Bronchial epithelial cell (primary cell): ENCODE data around the gene MDH1. TPM values are rescaled to one million over a fixed set of nuclear protein-coding genes. Genes with fewer than 3 reads are reported as not detected.

Source experiments
- DNase-seq: peaks from one replicate; pipeline ENCODE4 v3.0.0-alpha.2; 2010; ENCODE audit warnings: low read depth
- FAIRE-seq: peaks from 2 replicates; lab custom pipeline; 2011; peaks lifted over from hg19 to GRCh38; lab: Jason Lieb, UNC
- H3K27me3 ChIP-seq: 2 replicates; pipeline ENCODE4 v1.5.1; 2011; ENCODE audit warnings: low read length; ENCODE audit not compliant: control insufficient read depth, insufficient read depth
- H3K36me3 ChIP-seq: 2 replicates; pipeline ENCODE4 v1.5.1; 2011; ENCODE audit warnings: low read length; ENCODE audit not compliant: control insufficient read depth, insufficient read depth
- H3K4me3 ChIP-seq: 2 replicates; pipeline ENCODE4 v1.5.1; 2011; ENCODE audit warnings: mild to moderate bottlenecking, low read depth, low read length, control low read depth
- total RNA-seq: library from RNA; depleted of rRNA; stranded (reverse); fragments of >200 nt; gene quantifications from 2 replicates; pipeline ENCODE4 v1.2.1, GENCODE V29; 2014
- TF ChIP-seq, protein P1 (sequence below): IDR thresholded peaks from 2 replicates; pipeline ENCODE4 v1.5.1; 2011; ENCODE audit warnings: mild to moderate bottlenecking, moderate library complexity, low read length, control low read depth, inconsistent platforms; ENCODE audit not compliant: insufficient read depth, severe bottlenecking

The MDH1 gene
- total RNA-seq, 1 donor from 2014 or later = 118 TPM

DNA sequence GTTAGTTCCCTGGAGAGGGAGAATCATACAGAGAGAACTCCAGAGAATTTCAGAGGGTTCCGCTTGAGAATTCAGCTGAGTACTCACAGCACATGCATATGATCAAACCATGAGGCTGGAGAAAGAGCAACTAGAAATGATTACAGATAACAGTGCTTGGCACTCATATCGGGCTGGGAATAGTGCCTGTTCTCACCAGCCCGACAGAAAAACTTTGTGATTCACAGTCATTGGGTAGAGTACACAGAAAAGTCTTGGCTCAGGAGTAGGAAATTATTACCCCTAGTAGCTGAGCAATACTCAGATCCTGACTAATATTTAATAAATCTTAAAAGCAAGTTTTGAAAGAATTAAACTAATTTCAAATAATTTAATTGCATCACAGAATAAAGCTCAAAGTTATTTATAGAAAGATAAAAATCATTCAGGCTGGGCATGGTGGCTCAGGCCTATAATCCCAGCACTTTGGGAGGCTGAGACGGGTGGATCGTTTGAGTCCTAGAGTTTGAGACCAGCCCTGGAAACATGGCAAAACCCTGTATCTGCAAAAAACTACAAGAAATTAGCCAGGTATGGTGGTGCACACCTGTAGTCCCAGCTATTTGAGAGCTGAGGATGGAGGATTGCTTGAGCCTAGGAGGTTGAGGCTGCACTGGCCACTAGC is 7.3 kb upstream of the MDH1 start:
- no peaks in the 10 kb centered on the region for H3K27me3 ChIP-seq
- no peak overlapping the region for H3K4me3 ChIP-seq
- TF ChIP-seq, protein P1, sequence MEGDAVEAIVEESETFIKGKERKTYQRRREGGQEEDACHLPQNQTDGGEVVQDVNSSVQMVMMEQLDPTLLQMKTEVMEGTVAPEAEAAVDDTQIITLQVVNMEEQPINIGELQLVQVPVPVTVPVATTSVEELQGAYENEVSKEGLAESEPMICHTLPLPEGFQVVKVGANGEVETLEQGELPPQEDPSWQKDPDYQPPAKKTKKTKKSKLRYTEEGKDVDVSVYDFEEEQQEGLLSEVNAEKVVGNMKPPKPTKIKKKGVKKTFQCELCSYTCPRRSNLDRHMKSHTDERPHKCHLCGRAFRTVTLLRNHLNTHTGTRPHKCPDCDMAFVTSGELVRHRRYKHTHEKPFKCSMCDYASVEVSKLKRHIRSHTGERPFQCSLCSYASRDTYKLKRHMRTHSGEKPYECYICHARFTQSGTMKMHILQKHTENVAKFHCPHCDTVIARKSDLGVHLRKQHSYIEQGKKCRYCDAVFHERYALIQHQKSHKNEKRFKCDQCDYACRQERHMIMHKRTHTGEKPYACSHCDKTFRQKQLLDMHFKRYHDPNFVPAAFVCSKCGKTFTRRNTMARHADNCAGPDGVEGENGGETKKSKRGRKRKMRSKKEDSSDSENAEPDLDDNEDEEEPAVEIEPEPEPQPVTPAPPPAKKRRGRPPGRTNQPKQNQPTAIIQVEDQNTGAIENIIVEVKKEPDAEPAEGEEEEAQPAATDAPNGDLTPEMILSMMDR = no peak
- H3K36me3 ChIP-seq = no peaks in the 10 kb centered on the region
- FAIRE-seq (no peak), DNase-seq (no peak)

- H3K4me3 ChIP-seq = no peak overlapping the region
- no peaks in the 10 kb centered on the region for H3K36me3 ChIP-seq
- TF ChIP-seq, protein P1 = no peak
- H3K27me3 ChIP-seq = no peaks in the 10 kb centered on the region
- DNase-seq = no peak
- FAIRE-seq = no peak
These were observed 5.9 kb upstream of the MDH1 start for GRCh38 chr2:63582873-63583272.

DNA sequence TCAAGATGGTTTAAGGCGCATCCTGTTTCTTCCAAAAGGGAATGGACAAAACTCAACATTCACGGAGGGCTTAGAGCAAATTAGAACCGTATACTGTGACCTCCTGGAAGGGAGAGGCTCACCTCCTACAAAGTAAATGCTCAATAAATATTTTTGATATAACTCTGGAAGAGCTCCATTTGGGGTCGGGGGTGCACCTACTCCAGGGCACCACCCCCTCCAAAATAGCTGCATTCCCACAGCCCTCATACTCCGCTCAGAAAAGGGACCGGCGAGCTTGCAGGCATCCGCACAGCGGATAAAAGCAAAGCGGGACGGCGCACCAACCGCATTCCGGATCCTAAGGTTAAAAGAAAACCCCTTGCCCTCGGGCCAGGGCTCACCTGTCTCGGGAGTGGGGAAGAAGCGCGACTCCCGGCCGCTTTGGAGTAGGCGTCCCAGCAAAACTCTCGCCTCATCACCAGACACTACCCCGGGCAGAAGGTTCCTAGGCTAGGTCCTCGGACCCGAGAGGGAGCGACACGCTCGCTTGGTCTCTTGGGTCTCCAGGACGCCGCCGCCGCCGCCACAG is 864 bp upstream of the MDH1 start:
- DNase-seq = no peak
- no peak for FAIRE-seq
- TF ChIP-seq, protein P1 = no peak
- H3K4me3 ChIP-seq = peak overlapping the region; percentile 65
- H3K27me3 ChIP-seq = no peaks in the 10 kb centered on the region
- H3K36me3 ChIP-seq = no peaks in the 10 kb centered on the region

GRCh38 chr2:63589148-63589958 is 590 bp downstream of the MDH1 start:
- TF ChIP-seq, protein P1 = no peak
- Histone ChIP-seq H3K36me3 (no peaks in the 10 kb centered on the region), H3K4me3 (peak overlapping the region; percentile 65), H3K27me3 (no peaks in the 10 kb centered on the region)
- FAIRE-seq = no peak
- DNase-seq = peak; percentile 10

DNA sequence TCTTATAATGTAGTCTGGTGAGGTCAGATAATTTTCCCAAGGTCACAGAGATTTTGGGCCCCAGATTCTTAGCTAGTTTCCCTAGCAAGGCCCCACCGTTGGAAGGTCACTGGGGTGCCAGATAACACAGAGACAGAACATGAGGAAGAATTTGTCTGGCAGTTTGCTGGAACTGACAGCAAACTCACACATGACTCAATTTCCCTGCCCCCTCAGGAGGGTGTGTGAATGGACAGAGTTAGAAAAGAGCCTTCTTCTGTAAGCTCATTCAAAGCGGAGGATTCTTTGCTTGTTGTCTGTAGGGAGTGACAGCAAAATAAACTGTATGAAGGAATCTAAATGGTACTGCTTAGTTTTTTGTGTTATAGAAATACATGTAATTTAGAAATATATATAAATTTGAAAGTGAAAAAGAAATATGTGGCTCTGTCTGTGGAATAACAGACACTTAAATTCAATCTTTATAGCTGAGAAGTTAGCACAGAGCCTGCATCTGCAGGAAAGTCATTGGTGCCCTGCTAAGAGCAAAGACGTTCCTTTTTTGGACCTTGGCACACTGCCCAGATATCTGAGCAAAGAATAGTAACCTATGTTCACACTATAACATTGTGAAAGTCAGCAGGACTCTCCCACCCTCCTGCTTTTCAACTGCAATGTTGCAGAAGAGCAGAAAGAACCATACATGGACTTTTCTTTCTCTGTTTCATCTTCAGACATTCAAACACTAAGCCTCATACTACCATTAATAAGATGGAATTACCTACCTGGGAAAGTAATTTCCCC is 2.1 kb downstream of the MDH1 start:
- TF ChIP-seq, protein P1 = no peak
- H3K4me3 ChIP-seq = no peak overlapping the region
- H3K36me3 ChIP-seq = peaks cover 5% of the 10 kb centered on the region
- FAIRE-seq (no peak), DNase-seq (peak; percentile 17)
- no peaks in the 10 kb centered on the region for H3K27me3 ChIP-seq
